A673 (cell line): ENCODE data around the gene CCDC158. TPM values are rescaled to one million over a fixed set of nuclear protein-coding genes. Genes with fewer than 3 reads are reported as not detected.

ENCODE experiments used
- BruUV-seq: library from RNA; stranded (reverse); fragments of 400-500 nt; replicated peaks from 2 replicates; lab custom pipeline; 2021; lab: Mats Ljungman, UMichigan
- CTCF ChIA-PET: fragments of 300-600 bp; sonication (Branson Sonifier 250); formaldehyde crosslinking; loops from one replicate; lab custom pipeline; 2022; ENCODE audit warnings: antibody characterized with exemption; lab: Charles Lee
- POLR2A ChIA-PET: fragments of 300-600 bp; sonication (Branson Sonifier 250); formaldehyde crosslinking; loops from one replicate; lab custom pipeline; 2022; ENCODE audit warnings: antibody characterized with exemption; ENCODE audit not compliant: low non-redundant PET; lab: Charles Lee
- DNase-seq: peaks from one replicate; pipeline ENCODE4 v3.0.0-alpha.2; 2015; ENCODE audit warnings: low spot score
- H3K27ac ChIP-seq: fragments of 200-600 bp; sonication (generic); 2 replicates; pipeline ENCODE4 v1.5.1; 2016; ENCODE audit warnings: mixed run types, low read depth, mild to moderate bottlenecking, mixed read lengths, antibody characterized with exemption, low read length; ENCODE audit not compliant: poor library complexity, severe bottlenecking
- H3K27me3 ChIP-seq: fragments of 200-600 bp; sonication (generic); replicated peaks from 2 replicates; pipeline ENCODE4 v1.6.1; 2017; ENCODE audit warnings: mixed run types, low read depth, mild to moderate bottlenecking, mixed read lengths, antibody characterized with exemption, low read length; ENCODE audit not compliant: insufficient read depth, poor library complexity
- H3K36me3 ChIP-seq: fragments of 200-600 bp; sonication (generic); 2 replicates; pipeline ENCODE4 v1.6.1; 2016; ENCODE audit warnings: mixed run types, mild to moderate bottlenecking, mixed read lengths, antibody characterized with exemption, low read length; ENCODE audit not compliant: insufficient read depth, poor library complexity, severe bottlenecking
- H3K4me1 ChIP-seq: fragments of 200-600 bp; sonication (generic); 2 replicates; pipeline ENCODE4 v1.6.1; 2017; ENCODE audit warnings: mixed run types, mild to moderate bottlenecking, mixed read lengths, antibody characterized with exemption, low read length; ENCODE audit not compliant: insufficient read depth, poor library complexity, severe bottlenecking
- H3K4me3 ChIP-seq: fragments of 200-600 bp; sonication (generic); 2 replicates; pipeline ENCODE4 v1.5.1; 2016; ENCODE audit warnings: low read depth, mixed run types, mild to moderate bottlenecking, mixed read lengths, low read length; ENCODE audit not compliant: poor library complexity, severe bottlenecking
- H3K9me3 ChIP-seq: fragments of 200-600 bp; sonication (generic); 2 replicates; pipeline ENCODE4 v1.6.1; 2016; ENCODE audit warnings: mixed run types, low read depth, mild to moderate bottlenecking, mixed read lengths, antibody characterized with exemption, low read length; ENCODE audit not compliant: poor library complexity, severe bottlenecking
- EZH2 ChIP-seq: fragments of 200-600 bp; sonication (generic); IDR thresholded peaks from 2 replicates; pipeline ENCODE4 v1.6.1; 2017; ENCODE audit warnings: borderline replicate concordance, low read depth, mild to moderate bottlenecking, mixed read lengths, antibody characterized with exemption, low read length; ENCODE audit not compliant: poor library complexity, severe bottlenecking
- intact Hi-C: fragments of 100-400 bp; cut with micrococcal nuclease; formaldehyde crosslinking; loops from one replicate; pipeline ENCODE4 v1.10.0; 2022; ENCODE audit not compliant: unreplicated experiment
- total RNA-seq: library from RNA; stranded (reverse); gene quantifications from 2 replicates; pipeline ENCODE4 v1.2.3, GENCODE V29; 2021
- TF ChIP-seq, protein P1 (sequence below): fragments of 300-800, 200-600 bp; sonication (generic); conservative IDR thresholded peaks from 2 replicates; pipeline ENCODE4 v1.5.1; 2017; ENCODE audit warnings: low read depth, mild to moderate bottlenecking, antibody characterized with exemption, low read length, moderate library complexity, mixed read lengths

Gene CCDC158
- total RNA-seq, 1 experiment from 2014 or later: not detected

DNA sequence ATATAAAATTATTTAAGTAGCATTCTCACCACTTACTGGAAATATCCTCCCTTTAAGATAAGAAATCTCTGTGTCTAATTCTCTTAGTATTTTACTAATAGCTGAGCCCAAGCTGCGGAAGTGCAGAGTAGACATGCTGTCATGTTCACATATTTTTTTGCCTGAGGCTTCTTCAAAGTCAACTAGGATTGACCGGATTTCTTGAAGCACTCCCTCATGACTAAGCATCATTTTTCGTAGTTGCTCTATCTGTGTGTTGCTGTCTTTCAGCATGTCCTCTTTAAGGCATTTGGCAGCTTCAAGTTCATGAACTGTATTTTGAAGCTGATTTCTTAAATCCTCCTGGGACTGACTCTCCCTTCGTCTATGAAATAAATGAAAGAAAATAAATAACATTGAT is 36.9 kb downstream of the CCDC158 start:
- H3K4me1 ChIP-seq: no peaks in the 10 kb centered on the region
- no peaks in the 10 kb centered on the region for H3K27me3 ChIP-seq
- no peak overlapping the region for H3K4me3 ChIP-seq
- intact Hi-C loops: no loop called here
- TF ChIP-seq, protein P1, sequence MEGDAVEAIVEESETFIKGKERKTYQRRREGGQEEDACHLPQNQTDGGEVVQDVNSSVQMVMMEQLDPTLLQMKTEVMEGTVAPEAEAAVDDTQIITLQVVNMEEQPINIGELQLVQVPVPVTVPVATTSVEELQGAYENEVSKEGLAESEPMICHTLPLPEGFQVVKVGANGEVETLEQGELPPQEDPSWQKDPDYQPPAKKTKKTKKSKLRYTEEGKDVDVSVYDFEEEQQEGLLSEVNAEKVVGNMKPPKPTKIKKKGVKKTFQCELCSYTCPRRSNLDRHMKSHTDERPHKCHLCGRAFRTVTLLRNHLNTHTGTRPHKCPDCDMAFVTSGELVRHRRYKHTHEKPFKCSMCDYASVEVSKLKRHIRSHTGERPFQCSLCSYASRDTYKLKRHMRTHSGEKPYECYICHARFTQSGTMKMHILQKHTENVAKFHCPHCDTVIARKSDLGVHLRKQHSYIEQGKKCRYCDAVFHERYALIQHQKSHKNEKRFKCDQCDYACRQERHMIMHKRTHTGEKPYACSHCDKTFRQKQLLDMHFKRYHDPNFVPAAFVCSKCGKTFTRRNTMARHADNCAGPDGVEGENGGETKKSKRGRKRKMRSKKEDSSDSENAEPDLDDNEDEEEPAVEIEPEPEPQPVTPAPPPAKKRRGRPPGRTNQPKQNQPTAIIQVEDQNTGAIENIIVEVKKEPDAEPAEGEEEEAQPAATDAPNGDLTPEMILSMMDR: no peak
- TF ChIP-seq EZH2: no peak
- ChIA-PET CTCF (no interaction called here), POLR2A (no interaction called here)
- BruUV-seq: no TSS peak
- DNase-seq: no peak
- H3K36me3 ChIP-seq: no peaks in the 10 kb centered on the region
- H3K27ac ChIP-seq: no peak overlapping the region
- H3K9me3 ChIP-seq: no peaks in the 10 kb centered on the region

DNA sequence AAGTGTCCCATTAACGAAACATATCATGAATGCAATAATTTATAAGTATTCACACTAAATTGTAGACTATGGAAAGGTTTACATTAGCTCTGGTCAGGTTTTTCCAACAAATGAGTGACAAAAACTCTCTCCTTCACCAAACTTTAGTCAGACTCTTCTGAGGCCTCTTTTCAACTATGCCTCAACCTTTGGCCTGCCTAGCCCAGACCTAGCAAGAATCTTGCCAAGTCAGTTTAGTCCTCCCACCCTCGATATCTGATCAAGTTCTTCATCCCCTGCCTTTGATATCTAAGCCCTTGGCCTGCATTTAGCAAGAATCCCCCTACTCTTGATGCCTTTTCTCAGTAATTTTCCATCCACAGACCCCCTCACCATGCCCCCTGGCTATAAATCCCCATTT is 37.9 kb downstream of the CCDC158 start:
- Histone ChIP-seq H3K27ac (no peak overlapping the region), H3K4me1 (no peaks in the 10 kb centered on the region), H3K36me3 (no peaks in the 10 kb centered on the region), H3K4me3 (no peak overlapping the region), H3K27me3 (no peaks in the 10 kb centered on the region), H3K9me3 (no peaks in the 10 kb centered on the region)
- no peak for TF ChIP-seq EZH2
- TF ChIP-seq, protein P1: no peak
- no peak for DNase-seq
- ChIA-PET CTCF (no interaction called here), POLR2A (no interaction called here)
- BruUV-seq: no TSS peak
- intact Hi-C loops: no loop called here

DNA sequence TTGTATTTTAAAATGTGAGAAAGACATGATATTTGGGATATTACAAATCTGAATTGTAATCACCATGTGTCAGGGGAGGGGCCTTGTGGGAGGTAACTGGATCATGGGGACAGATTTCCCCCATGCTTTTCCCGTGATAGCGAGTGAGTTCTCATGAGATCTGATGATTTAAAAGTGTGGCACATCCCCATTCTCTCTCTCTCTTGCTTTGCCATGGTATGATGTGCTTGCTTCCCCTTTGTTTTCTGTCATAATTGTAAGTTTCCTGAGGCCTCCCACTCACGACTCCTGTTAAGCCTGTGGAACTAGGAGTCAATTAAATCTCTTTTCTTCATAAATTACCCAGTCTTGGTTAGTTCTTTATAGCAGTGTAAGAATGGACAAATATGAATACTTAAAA is 39.0 kb downstream of the CCDC158 start:
- intact Hi-C loops: no loop called here
- H3K36me3 ChIP-seq: no peaks in the 10 kb centered on the region
- ChIA-PET POLR2A (no interaction called here), CTCF (no interaction called here)
- no peaks in the 10 kb centered on the region for H3K27me3 ChIP-seq
- TF ChIP-seq, protein P1: no peak
- no peak for TF ChIP-seq EZH2
- no peak overlapping the region for H3K27ac ChIP-seq
- H3K4me1 ChIP-seq: no peaks in the 10 kb centered on the region
- no peak overlapping the region for H3K4me3 ChIP-seq
- no peak for DNase-seq
- no peaks in the 10 kb centered on the region for H3K9me3 ChIP-seq
- BruUV-seq: no TSS peak
